NCI-H2029 treated with DMSO at 0.1 percent for 48 hours (cell line): ENCODE data around the gene SLC10A6.

Experiments used
- DNase-seq: peaks from one replicate; lab custom pipeline; 2025; lab: John Stamatoyannopoulos, UW

SLC10A6 gene

DNA sequence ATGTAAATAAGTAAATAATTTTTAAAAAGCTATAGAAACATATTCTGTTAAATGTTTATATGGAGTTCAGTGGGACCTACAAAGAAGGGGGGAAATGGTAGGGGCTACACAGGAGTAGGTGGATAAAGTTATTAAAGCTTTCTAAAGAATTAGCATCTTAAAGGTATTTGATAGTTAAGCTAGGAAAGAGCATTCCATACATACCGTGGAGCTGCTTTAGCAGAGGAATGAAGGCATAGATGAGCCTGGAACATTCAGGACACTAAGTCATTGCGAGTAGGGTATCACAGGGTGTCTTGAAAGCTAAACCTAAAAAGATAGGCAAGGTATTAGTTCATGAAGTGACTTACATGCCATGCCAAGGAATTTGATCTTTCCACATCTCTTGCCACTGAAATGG is 60.4 kb downstream of the SLC10A6 start:
- DNase-seq: no peak

DNA sequence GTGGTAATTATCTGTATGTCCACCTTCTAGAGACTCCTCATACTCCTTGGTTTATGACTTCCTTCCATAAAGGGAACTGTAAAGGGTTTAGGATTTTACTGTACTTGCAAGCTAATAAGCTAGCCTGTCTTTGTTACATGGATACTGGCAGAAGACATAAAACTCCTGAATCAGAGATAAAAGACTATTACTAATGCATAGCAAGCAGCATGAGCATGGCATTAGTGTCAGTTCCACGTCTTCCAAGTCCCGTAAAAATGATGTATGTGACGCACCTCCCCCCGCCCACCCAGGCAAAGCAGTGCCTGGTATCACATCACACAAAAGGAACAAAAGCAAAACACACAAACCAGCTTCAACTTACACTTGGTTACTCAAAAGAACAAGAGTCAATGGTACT is 71.0 kb downstream of the SLC10A6 start:
- DNase-seq: no peak

DNA sequence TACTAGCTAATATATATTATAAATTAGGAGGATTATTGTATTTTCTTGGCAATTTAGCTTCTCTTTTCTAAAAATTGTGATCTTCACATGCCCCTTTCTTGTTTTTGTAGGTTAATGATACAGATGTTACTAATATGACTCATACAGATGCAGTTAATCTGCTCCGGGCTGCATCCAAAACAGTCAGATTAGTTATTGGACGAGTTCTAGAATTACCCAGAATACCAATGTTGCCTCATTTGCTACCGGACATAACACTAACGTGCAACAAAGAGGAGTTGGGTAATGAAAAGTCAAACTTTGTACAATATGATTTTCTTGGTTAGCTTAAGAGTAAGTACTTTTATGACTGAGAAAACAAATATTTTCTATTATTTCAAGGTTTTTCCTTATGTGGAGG is 74.1 kb downstream of the SLC10A6 start:
- DNase-seq: no peak
